HCT116 (cell line): ENCODE measurements around the gene KCNE1. TPM values are rescaled to one million over a fixed set of nuclear protein-coding genes. Genes with fewer than 3 reads are reported as not detected.

Experiments used
- ATAC-seq: fragments of 200-7000 bp; cut with Tn5 transposase; 2 replicates; pipeline ENCODE4 v1.9.1; 2020; ENCODE audit warnings: mild to moderate bottlenecking, moderate library complexity
- BruUV-seq: library from RNA; stranded (reverse); fragments of 400-500 nt; replicated peaks from 2 replicates; lab custom pipeline; 2021; lab: Mats Ljungman, UMichigan
- CTCF ChIA-PET: fragments of 300-600 bp; sonication (Branson Sonifier 250); formaldehyde crosslinking; loops from one replicate; lab custom pipeline; 2021; ENCODE audit warnings: antibody characterized with exemption; lab: Charles Lee
- POLR2A ChIA-PET: fragments of 300-600, 350-600 bp; sonication (Branson Sonifier 250); formaldehyde crosslinking; loops from one replicate; lab custom pipeline; 2021; ENCODE audit warnings: antibody characterized with exemption; lab: Charles Lee
- RAD21 ChIA-PET, 2 experiments: fragments of 300-600 bp; sonication (Branson Sonifier 250); formaldehyde crosslinking; loops; one replicate each; lab custom pipeline; 2023; ENCODE audit warnings: low total read pairs in 2 of 2; ENCODE audit not compliant: uncharacterized antibody in 2 of 2, unreplicated experiment in 2 of 2, low non-redundant PET in 1 of 2; lab: Charles Lee
- DNase-seq: peaks from one replicate; pipeline ENCODE4 v3.0.0-alpha.2; 2010; ENCODE audit warnings: low read depth, low spot score
- H2AFZ ChIP-seq: fragments of 200-600 bp; shearing (Covaris generic), sonication (generic); 2 replicates; pipeline ENCODE4 v1.6.1; 2017; ENCODE audit warnings: low read depth, mixed run types, mixed read lengths, antibody characterized with exemption, low read length; ENCODE audit not compliant: poor library complexity, severe bottlenecking
- H3K27ac ChIP-seq: 2 replicates; pipeline ENCODE4 v1.5.1; 2012; ENCODE audit warnings: low read depth, low read length
- H3K27me3 ChIP-seq: fragments of 200-600 bp; sonication (generic); 2 replicates; pipeline ENCODE4 v1.6.1; 2016; ENCODE audit warnings: mixed run types, low read length, mixed read lengths; ENCODE audit not compliant: insufficient read depth
- H3K36me3 ChIP-seq, 2 experiments: fragments of 200-500 bp in 1 of 2; fragments of 200-600 bp in 1 of 2; sonication (Bioruptor generic) in 1 of 2; sonication (generic) in 1 of 2; 2 replicates each; pipeline versions ENCODE4 v1.5.1 to v1.6.1; 2014 to 2016; ENCODE audit warnings: low read length in 2 of 2, inconsistent platforms in 1 of 2, mixed read lengths in 1 of 2, mixed run types in 1 of 2; ENCODE audit not compliant: insufficient read depth in 2 of 2, control insufficient read depth in 1 of 2
- H3K4me1 ChIP-seq, 2 experiments: fragments of 200-600 bp in 1 of 2; sonication (generic) in 1 of 2; 2 replicates each; pipeline versions ENCODE4 v1.5.1 to v1.6.1; 2012 to 2017; ENCODE audit warnings: low read length in 2 of 2, inconsistent platforms in 1 of 2, mild to moderate bottlenecking in 1 of 2, mixed read lengths in 1 of 2, mixed run types in 1 of 2, moderate library complexity in 1 of 2; ENCODE audit not compliant: insufficient read depth in 2 of 2, control insufficient read depth in 1 of 2
- H3K4me2 ChIP-seq: fragments of 200-600 bp; sonication (generic); 2 replicates; pipeline ENCODE4 v1.6.1; 2017; ENCODE audit warnings: mixed run types, low read length, mixed read lengths
- H3K4me3 ChIP-seq, 2 experiments: fragments of 200-600 bp in 1 of 2; sonication (generic) in 1 of 2; replicated peaks in 1 of 2; 2 replicates each; pipeline ENCODE4 v1.5.1; 2011 to 2016; ENCODE audit warnings: low read length in 2 of 2, control low read depth in 1 of 2, low read depth in 1 of 2, mild to moderate bottlenecking in 1 of 2, mixed read lengths in 1 of 2, mixed run types in 1 of 2
- H3K79me2 ChIP-seq: fragments of 200-600 bp; sonication (generic); 2 replicates; pipeline ENCODE4 v1.6.1; 2017; ENCODE audit warnings: mild to moderate bottlenecking, mixed run types, low read length, moderate library complexity, mixed read lengths; ENCODE audit not compliant: insufficient read depth
- H3K9ac ChIP-seq: fragments of 200-600 bp; sonication (generic); 2 replicates; pipeline ENCODE4 v1.6.1; 2016; ENCODE audit warnings: low read length, mixed read lengths
- H3K9me2 ChIP-seq: fragments of 200-600 bp; sonication (generic), shearing (Covaris generic); 2 replicates; pipeline ENCODE4 v1.6.1; 2017; ENCODE audit warnings: mixed run types, mild to moderate bottlenecking, moderate library complexity; ENCODE audit not compliant: insufficient read depth
- H3K9me3 ChIP-seq, 2 experiments: fragments of 200-500 bp in 1 of 2; fragments of 200-600 bp in 1 of 2; sonication (Bioruptor generic) in 1 of 2; sonication (generic) in 1 of 2; 2 replicates each; pipeline ENCODE4 v1.6.1; 2014 to 2017; ENCODE audit warnings: low read length in 2 of 2, mixed read lengths in 2 of 2, inconsistent platforms in 1 of 2, low read depth in 1 of 2, mild to moderate bottlenecking in 1 of 2, mixed run types in 1 of 2, moderate library complexity in 1 of 2; ENCODE audit not compliant: control insufficient read depth in 1 of 2, insufficient read depth in 1 of 2
- H4K20me1 ChIP-seq: fragments of 200-600 bp; sonication (generic), shearing (Covaris generic); 2 replicates; pipeline ENCODE4 v1.6.1; 2017; ENCODE audit warnings: mixed run types, mild to moderate bottlenecking, moderate library complexity; ENCODE audit not compliant: insufficient read depth
- CEBPB ChIP-seq: IDR thresholded peaks from 2 replicates; pipeline ENCODE4 v1.6.1; 2012; ENCODE audit warnings: low read depth
- EGR1 ChIP-seq: IDR thresholded peaks from 2 replicates; pipeline ENCODE4 v1.6.1; 2012; ENCODE audit warnings: low read depth
- ELF1 ChIP-seq: IDR thresholded peaks from 2 replicates; pipeline ENCODE4 v1.6.1; 2012; ENCODE audit warnings: low read depth, borderline replicate concordance
- EZH2 ChIP-seq: fragments of 200-600 bp; sonication (generic); IDR thresholded peaks from 2 replicates; pipeline ENCODE4 v1.6.1; 2017; ENCODE audit warnings: antibody characterized with exemption, mixed run types
- EZH2phosphoT487 ChIP-seq: fragments of 200-600 bp; IDR thresholded peaks from 2 replicates; pipeline ENCODE4 v1.6.1; 2018; ENCODE audit warnings: antibody characterized with exemption, borderline replicate concordance
- JUND ChIP-seq: IDR thresholded peaks from 2 replicates; pipeline ENCODE4 v1.6.1; 2012
- RAD21 ChIP-seq: IDR thresholded peaks from 2 replicates; pipeline ENCODE4 v1.6.1; 2012; ENCODE audit warnings: low read depth, mild to moderate bottlenecking
- SP1 ChIP-seq: IDR thresholded peaks from 2 replicates; pipeline ENCODE4 v1.6.1; 2012; ENCODE audit warnings: low read depth
- TCF7L2 ChIP-seq: IDR thresholded peaks from 2 replicates; pipeline ENCODE4 v1.7.0; 2011; ENCODE audit warnings: borderline replicate concordance, inconsistent platforms; ENCODE audit not compliant: insufficient read depth, insufficient read length; ENCODE audit errors: extremely low read depth
- YY1 ChIP-seq: IDR thresholded peaks from 2 replicates; pipeline ENCODE4 v1.6.1; 2011; ENCODE audit warnings: low read length, low read depth, moderate library complexity, mild to moderate bottlenecking; ENCODE audit not compliant: insufficient replicate concordance; ENCODE audit errors: extremely low read depth
- ZFX ChIP-seq: fragments of 450-650 bp; IDR thresholded peaks from 2 replicates; pipeline ENCODE4 v1.6.1; 2017
- ZNF274 ChIP-seq: fragments of 200-500 bp; sonication (Bioruptor generic); IDR thresholded peaks from 2 replicates; pipeline ENCODE4 v1.6.1; 2014; ENCODE audit warnings: mild to moderate bottlenecking, low read depth, low read length, inconsistent platforms
- intact Hi-C: fragments of 100-400 bp; cut with micrococcal nuclease; formaldehyde crosslinking; loops from 2 replicates; pipeline ENCODE4 v1.10.0; 2022
- total RNA-seq: library from RNA; stranded (reverse); gene quantifications from one replicate; pipeline ENCODE4 v1.2.1, GENCODE V29; 2021; ENCODE audit not compliant: unreplicated experiment
- TF ChIP-seq, protein P1 (sequence below): IDR thresholded peaks from 2 replicates; pipeline ENCODE4 v1.6.1; 2011; ENCODE audit warnings: mild to moderate bottlenecking, low read length, moderate library complexity; ENCODE audit not compliant: insufficient replicate concordance; ENCODE audit errors: extremely low read depth
- TF ChIP-seq, protein P2 (sequence below): IDR thresholded peaks from 2 replicates; pipeline ENCODE4 v1.6.1; 2012
- TF ChIP-seq, protein P3 (sequence below): IDR thresholded peaks from 2 replicates; pipeline ENCODE4 v1.6.1; 2012

The KCNE1 gene
- total RNA-seq, 1 experiment from 2014 or later = not detected

DNA sequence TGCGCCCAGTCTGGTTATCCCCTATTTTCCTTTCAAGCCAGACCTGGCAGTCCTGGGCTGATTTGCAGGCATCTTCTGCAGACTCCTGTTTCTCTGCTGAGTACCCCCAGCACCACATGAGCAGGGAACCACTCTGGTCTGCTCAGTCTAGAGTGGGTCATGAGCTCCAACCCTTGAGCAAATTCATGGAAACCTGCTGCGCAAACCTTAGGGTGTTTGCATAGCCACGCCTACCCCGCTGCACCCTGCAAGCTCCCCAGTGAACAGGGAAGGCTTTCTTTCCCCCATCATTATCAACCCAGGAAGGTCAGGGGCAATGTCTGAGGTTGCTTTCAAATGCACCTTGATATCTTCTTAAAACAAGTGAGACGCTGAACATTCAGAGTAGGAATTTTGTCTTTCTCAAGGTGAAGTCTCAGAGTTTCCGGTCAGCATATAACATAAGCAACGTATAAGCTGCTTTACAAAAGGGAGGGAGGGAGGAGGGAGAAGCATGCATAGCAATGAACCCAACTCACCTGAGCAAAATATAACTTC lies 11.1 kb upstream of the KCNE1 start:
- H3K9ac ChIP-seq = no peak overlapping the region
- TF ChIP-seq EGR1 (no peak), SP1 (no peak), EZH2phosphoT487 (no peak), ZNF274 (no peak), EZH2 (no peak), RAD21 (no peak), YY1 (no peak), TCF7L2 (no peak), ELF1 (no peak), ZFX (no peak), CEBPB (no peak), JUND (no peak)
- TF ChIP-seq, protein P1, sequence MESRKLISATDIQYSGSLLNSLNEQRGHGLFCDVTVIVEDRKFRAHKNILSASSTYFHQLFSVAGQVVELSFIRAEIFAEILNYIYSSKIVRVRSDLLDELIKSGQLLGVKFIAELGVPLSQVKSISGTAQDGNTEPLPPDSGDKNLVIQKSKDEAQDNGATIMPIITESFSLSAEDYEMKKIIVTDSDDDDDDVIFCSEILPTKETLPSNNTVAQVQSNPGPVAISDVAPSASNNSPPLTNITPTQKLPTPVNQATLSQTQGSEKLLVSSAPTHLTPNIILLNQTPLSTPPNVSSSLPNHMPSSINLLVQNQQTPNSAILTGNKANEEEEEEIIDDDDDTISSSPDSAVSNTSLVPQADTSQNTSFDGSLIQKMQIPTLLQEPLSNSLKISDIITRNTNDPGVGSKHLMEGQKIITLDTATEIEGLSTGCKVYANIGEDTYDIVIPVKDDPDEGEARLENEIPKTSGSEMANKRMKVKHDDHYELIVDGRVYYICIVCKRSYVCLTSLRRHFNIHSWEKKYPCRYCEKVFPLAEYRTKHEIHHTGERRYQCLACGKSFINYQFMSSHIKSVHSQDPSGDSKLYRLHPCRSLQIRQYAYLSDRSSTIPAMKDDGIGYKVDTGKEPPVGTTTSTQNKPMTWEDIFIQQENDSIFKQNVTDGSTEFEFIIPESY = no peak
- TF ChIP-seq, protein P2, sequence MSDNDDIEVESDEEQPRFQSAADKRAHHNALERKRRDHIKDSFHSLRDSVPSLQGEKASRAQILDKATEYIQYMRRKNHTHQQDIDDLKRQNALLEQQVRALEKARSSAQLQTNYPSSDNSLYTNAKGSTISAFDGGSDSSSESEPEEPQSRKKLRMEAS = no peak
- TF ChIP-seq, protein P3, sequence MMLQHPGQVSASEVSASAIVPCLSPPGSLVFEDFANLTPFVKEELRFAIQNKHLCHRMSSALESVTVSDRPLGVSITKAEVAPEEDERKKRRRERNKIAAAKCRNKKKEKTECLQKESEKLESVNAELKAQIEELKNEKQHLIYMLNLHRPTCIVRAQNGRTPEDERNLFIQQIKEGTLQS = no peak
- TF ChIP-seq, all 23 proteins: peak for 0
- ATAC-seq = no peak

More for the DNA sequence above, 11.1 kb upstream of the KCNE1 start:
- Histone ChIP-seq H3K4me2 (no peak overlapping the region), H3K4me3 (no peak overlapping the region), H4K20me1 (no peaks in the 10 kb centered on the region), H3K9me3 (no peaks in the 10 kb centered on the region), H3K36me3 (no peaks in the 10 kb centered on the region), H2AFZ (no peak overlapping the region), H3K4me1 (peaks cover 10 to 26% of the 10 kb centered on the region in 2 experiments), H3K79me2 (no peaks in the 10 kb centered on the region), H3K27ac (no peak overlapping the region), H3K27me3 (no peaks in the 10 kb centered on the region), H3K9me2 (no peaks in the 10 kb centered on the region)
- DNase-seq = no peak
- ChIA-PET RAD21 (no interaction called here), POLR2A (no interaction called here), CTCF (no interaction called here)
- BruUV-seq = no TSS peak
- intact Hi-C loops = no loop called here
